HepG2 (cell line): ENCODE measurements around the gene EGLN2. TPM values are rescaled to one million over a fixed set of nuclear protein-coding genes. Genes with fewer than 3 reads are reported as not detected.

Experiments used
- ASH2L ChIP-seq: fragments of 300-600, 200-600 bp; sonication (generic); IDR thresholded peaks from 2 replicates; pipeline ENCODE4 v1.7.0; 2017; ENCODE audit warnings: low read depth, mild to moderate bottlenecking, moderate library complexity, mixed read lengths, low read length; ENCODE audit not compliant: insufficient read length
- CEBPB ChIP-seq: IDR thresholded peaks from 2 replicates; pipeline ENCODE4 v1.6.1; 2011; ENCODE audit warnings: low read depth, low read length, improper control_type of control experiment, borderline replicate concordance
- FOSL2 ChIP-seq: sonication (generic); formaldehyde crosslinking; IDR thresholded peaks from 2 replicates; pipeline ENCODE4 v1.4.0; 2020; ENCODE audit warnings: missing genetic modification reagents
- FOXP4 ChIP-seq: sonication (generic); formaldehyde crosslinking; IDR thresholded peaks from 2 replicates; pipeline ENCODE4 v1.4.0; 2020; ENCODE audit warnings: missing genetic modification reagents
- HNF4A ChIP-seq: sonication (generic); formaldehyde crosslinking; IDR thresholded peaks from 2 replicates; pipeline ENCODE4 v1.4.0; 2020; ENCODE audit warnings: missing genetic modification reagents
- HOXA3 ChIP-seq: sonication (generic); formaldehyde crosslinking; IDR thresholded peaks from 2 replicates; pipeline ENCODE4 v1.5.0; 2020; ENCODE audit warnings: missing genetic modification reagents
- IKZF4 ChIP-seq: sonication (generic); formaldehyde crosslinking; IDR thresholded peaks from 2 replicates; pipeline ENCODE4 v1.5.1; 2020; ENCODE audit warnings: borderline replicate concordance, mild to moderate bottlenecking, low read depth, missing genetic modification reagents; ENCODE audit errors: not compliant biosample characterization
- MAX ChIP-seq: IDR thresholded peaks from 2 replicates; pipeline ENCODE4 v1.6.1; 2012; ENCODE audit warnings: inconsistent platforms
- MTA1 ChIP-seq: sonication (generic); formaldehyde crosslinking; IDR thresholded peaks from 2 replicates; pipeline ENCODE4 v1.4.0; 2020; ENCODE audit warnings: missing genetic modification reagents, mild to moderate bottlenecking, borderline replicate concordance
- NR2F6 ChIP-seq, 2 experiments: IDR thresholded peaks; 2 replicates each; pipeline ENCODE4 v1.6.1; 2016; ENCODE audit warnings: antibody characterized with exemption in 1 of 2, mild to moderate bottlenecking in 1 of 2
- POLR2A ChIP-seq, 2 experiments: IDR thresholded peaks; 2 replicates each; pipeline ENCODE4 v1.6.1; 2011; ENCODE audit warnings: low read depth in 2 of 2, low read length in 2 of 2, mild to moderate bottlenecking in 1 of 2, moderate library complexity in 1 of 2; ENCODE audit not compliant: insufficient read depth in 1 of 2
- RARA ChIP-seq: IDR thresholded peaks from 2 replicates; pipeline ENCODE4 v1.6.1; 2016; ENCODE audit warnings: missing genetic modification reagents, missing compliant biosample characterization
- RBFOX2 ChIP-seq: fragments of 200-400 bp; formaldehyde crosslinking; IDR thresholded peaks from 2 replicates; pipeline ENCODE4 v1.6.1; 2017; ENCODE audit warnings: low read depth, mild to moderate bottlenecking, low read length
- SNRNP70 ChIP-seq: fragments of 200-400 bp; formaldehyde crosslinking; IDR thresholded peaks from 2 replicates; pipeline ENCODE4 v1.6.1; 2017; ENCODE audit warnings: mild to moderate bottlenecking, low read depth, low read length, moderate library complexity
- ZIK1 ChIP-seq: sonication (generic); formaldehyde crosslinking; IDR thresholded peaks from 2 replicates; pipeline ENCODE4 v1.5.0; 2020; ENCODE audit warnings: mild to moderate bottlenecking, low read depth, missing genetic modification reagents, borderline replicate concordance
- ZNF230 ChIP-seq: sonication (generic); formaldehyde crosslinking; IDR thresholded peaks from 2 replicates; pipeline ENCODE4 v1.4.0; 2020; ENCODE audit warnings: mild to moderate bottlenecking, missing genetic modification reagents
- ZNF263 ChIP-seq: sonication (generic); formaldehyde crosslinking; IDR thresholded peaks from 2 replicates; pipeline ENCODE4 v1.4.0; 2020; ENCODE audit warnings: missing genetic modification reagents
- ZNF44 ChIP-seq: sonication (generic); formaldehyde crosslinking; IDR thresholded peaks from 2 replicates; pipeline ENCODE4 v1.5.1; 2020; ENCODE audit warnings: mild to moderate bottlenecking, missing genetic modification reagents
- ZNF761 ChIP-seq: sonication (generic); formaldehyde crosslinking; conservative IDR thresholded peaks from 2 replicates; pipeline ENCODE4 v1.4.0; 2020; ENCODE audit warnings: mild to moderate bottlenecking, missing genetic modification reagents
- polyA plus RNA-seq, 8 experiments: library from polyadenylated mRNA; depleted of rRNA in 3 of 8; stranded (reverse) in 7 of 8; unstranded in 1 of 8; fragments of >200 nt; fragmentation: Illumina TruSeq in 4 of 8; extraction: Trizol in 4 of 8; gene quantifications; 2 replicates each; pipeline versions ENCODE4 v1.2.1 to v1.2.3, GENCODE V29; 2011 to 2016; ENCODE audit warnings: low read depth in 4 of 8, missing spikeins in 1 of 8, mixed read lengths in 1 of 8; ENCODE audit not compliant: insufficient read depth in 1 of 8
- total RNA-seq, 5 experiments: library from RNA; depleted of rRNA; stranded (reverse); fragments of >200 nt; fragmentation: Illumina TruSeq; extraction: Trizol; gene quantifications; 2 replicates each; pipeline ENCODE4 v1.2.3, GENCODE V29; 2016; ENCODE audit warnings: low read depth in 1 of 5

Gene EGLN2
- total and polyA plus RNA-seq, 2 of the 13 experiments (the other 11 are each of a cell fraction or from before 2014, with no cell fraction given), result 16.5 to 40.8 TPM

GRCh38 chr19:40754611-40755247 is 44.3 kb upstream of the EGLN2 start (continued):
- 0 out of 2 replicates have a peak, but pooled peaks have one; percentile 25 for TF ChIP-seq ZNF263
- 0 out of 2 replicates have a peak, but pooled peaks have one; percentile 53 for TF ChIP-seq ZNF230
- TF ChIP-seq HOXA3, result peak; percentile 44; the same call in 1 of the 2 replicates
- TF ChIP-seq HNF4A, result peak; percentile 91
- TF ChIP-seq RARA (CRISPR knock-in tag), result 0 out of 2 replicates have a peak, but pooled peaks have one; percentile 17
- no peak for TF ChIP-seq NR2F6 (IDR thresholded peaks at IDR 0.05)
- 0 out of 2 replicates have a peak, but pooled peaks have one; percentile 11 for TF ChIP-seq NR2F6 (CRISPR knock-in tag; IDR thresholded peaks at IDR 0.05)
- TF ChIP-seq CEBPB, result peak; percentile 29; the same call in 1 of the 2 replicates
- peak; percentile 41; the same call in 1 of the 2 replicates for TF ChIP-seq FOSL2 (CRISPR knock-in tag)
- no peak for TF ChIP-seq ZNF44 (CRISPR knock-in tag)
- TF ChIP-seq POLR2A (IDR thresholded peaks at IDR 0.05; ENCODE audit: insufficient read depth in 1 of 2, low read depth in 2 of 2, low read length in 2 of 2), result 0 out of 4 replicates have a peak, but pooled peaks have one; percentile 25 to 29
- TF ChIP-seq ZNF761 (CRISPR knock-in tag), result peak; percentile 69; the same call in 1 of the 2 replicates
- TF ChIP-seq ASH2L, result peak; percentile 23
- TF ChIP-seq RBFOX2, result peak; percentile 58; the same call in 1 of the 2 replicates
- TF ChIP-seq MAX, result peak; percentile 51; the same call in 1 of the 2 replicates
- no peak for TF ChIP-seq SNRNP70
- no peak for TF ChIP-seq IKZF4 (CRISPR knock-in tag)
- TF ChIP-seq FOXP4, result peak; percentile 19; the same call in 1 of the 2 replicates
- TF ChIP-seq MTA1 (CRISPR knock-in tag), result 0 out of 2 replicates have a peak, but pooled peaks have one; percentile 46
- TF ChIP-seq ZIK1 (CRISPR knock-in tag), result 0 out of 2 replicates have a peak, but pooled peaks have one; percentile 28
